K562 (cell line): ENCODE results near the gene SV2A. TPM values are rescaled to one million over a fixed set of nuclear protein-coding genes. Genes with fewer than 3 reads are reported as not detected.

Source experiments
- ARID3B ChIP-seq: fragments of 250-450 bp; sonication (Bioruptor Pico); IDR thresholded peaks from 2 replicates; pipeline ENCODE4 v1.4.0; 2020; ENCODE audit warnings: borderline replicate concordance
- BDP1 ChIP-seq: IDR thresholded peaks from 3 replicates; pipeline ENCODE4 v1.6.1; 2011; ENCODE audit not compliant: insufficient read length, insufficient read depth
- BRD4 ChIP-seq: fragments of 200-600 bp; sonication (generic); IDR thresholded peaks from 2 replicates; pipeline ENCODE4 v1.6.1; 2017; ENCODE audit warnings: inconsistent platforms
- E2F4 ChIP-seq: sonication (generic); formaldehyde crosslinking; IDR thresholded peaks from 2 replicates; pipeline ENCODE4 v1.8.0; 2022; ENCODE audit warnings: mild to moderate bottlenecking, low read depth, missing genetic modification reagents
- HDAC2 ChIP-seq: fragments of 450-650 bp; IDR thresholded peaks from 2 replicates; pipeline ENCODE4 v1.6.1; 2016; ENCODE audit warnings: mild to moderate bottlenecking
- HIVEP1 ChIP-seq: fragments of 250-450 bp; sonication (Bioruptor Pico); IDR thresholded peaks from 2 replicates; pipeline ENCODE4 v1.4.0; 2020; ENCODE audit warnings: mild to moderate bottlenecking
- IFI16 ChIP-seq: fragments of 250-450 bp; sonication (Bioruptor Pico); IDR thresholded peaks from 2 replicates; pipeline ENCODE4 v2.1.2; 2022; ENCODE audit warnings: mild to moderate bottlenecking, inconsistent platforms
- KLF10 ChIP-seq: fragments of 250-450 bp; sonication (Bioruptor Pico); IDR thresholded peaks from 2 replicates; pipeline ENCODE4 v1.6.1; 2021; ENCODE audit warnings: matching md5 sums
- KLF13 ChIP-seq: fragments of 450-650 bp; IDR thresholded peaks from 2 replicates; pipeline ENCODE4 v1.6.1; 2016; ENCODE audit warnings: missing genetic modification characterization, low read depth, mild to moderate bottlenecking, missing compliant biosample characterization, moderate library complexity, borderline replicate concordance
- NCOA2 ChIP-seq, 2 experiments: fragments of 450-650 bp; IDR thresholded peaks; 2 replicates each; pipeline ENCODE4 v1.6.1; 2018; ENCODE audit warnings: mild to moderate bottlenecking in 2 of 2, moderate library complexity in 1 of 2; ENCODE audit not compliant: partially characterized antibody in 2 of 2
- PHTF2 ChIP-seq: fragments of 250-450 bp; sonication (Bioruptor Pico); IDR thresholded peaks from 2 replicates; pipeline ENCODE4 v1.5.0; 2021; ENCODE audit warnings: mild to moderate bottlenecking
- PRPF4 ChIP-seq: fragments of 200-400 bp; formaldehyde crosslinking; IDR thresholded peaks from one replicate; pipeline ENCODE4 v1.6.1; 2017; ENCODE audit warnings: low read length, low read depth, mild to moderate bottlenecking; ENCODE audit not compliant: insufficient read depth, poor library complexity, severe bottlenecking
- RFX7 ChIP-seq: fragments of 250-450 bp; sonication (Bioruptor Pico); IDR thresholded peaks from 2 replicates; pipeline ENCODE4 v1.5.1; 2021; ENCODE audit warnings: mild to moderate bottlenecking
- SPI1 ChIP-seq: IDR thresholded peaks from 2 replicates; pipeline ENCODE4 v1.6.1; 2011; ENCODE audit warnings: low read depth, low read length, control low read depth, borderline replicate concordance
- TEAD1 ChIP-seq, 2 experiments: fragments of 450-650 bp in 1 of 2; sonication (generic) in 1 of 2; formaldehyde crosslinking; IDR thresholded peaks; 2 replicates each; pipeline versions ENCODE4 v1.4.0 to v1.8.0; 2020 to 2022; ENCODE audit warnings: mild to moderate bottlenecking in 2 of 2, missing genetic modification reagents in 1 of 2
- ZFPM2 ChIP-seq: fragments of 250-450 bp; sonication (Bioruptor Pico); IDR thresholded peaks from 2 replicates; pipeline ENCODE4 v1.5.1; 2022; ENCODE audit warnings: mild to moderate bottlenecking
- ZNF407 ChIP-seq: fragments of 450-650 bp; IDR thresholded peaks from 2 replicates; pipeline ENCODE4 v1.6.1; 2016; ENCODE audit warnings: low read depth
- ZNF75A ChIP-seq: fragments of 450-650 bp; formaldehyde crosslinking; IDR thresholded peaks from 2 replicates; pipeline ENCODE4 v1.4.0; 2020; ENCODE audit warnings: mild to moderate bottlenecking
- polyA plus RNA-seq, 8 experiments: library from polyadenylated mRNA; depleted of rRNA in 4 of 8; stranded (reverse) in 5 of 8; unstranded in 3 of 8; fragments of >200 nt; fragmentation: Nextera tagmentation in 2 of 8; fragmentation: Illumina TruSeq in 1 of 8; extraction: Ambion mirVana in 2 of 8; extraction: Trizol in 1 of 8; gene quantifications; 2 replicates each; pipeline versions ENCODE4 v1.2.1 to v1.2.3, GENCODE V29; 2011 to 2014; ENCODE audit warnings: inconsistent platforms in 1 of 8, missing spikeins in 1 of 8
- total RNA-seq, 7 experiments: library from RNA; depleted of rRNA in 6 of 7; stranded (reverse); fragments of >200 nt in 6 of 7; fragmentation: Illumina TruSeq in 2 of 7; extraction: Trizol in 2 of 7; gene quantifications; 2 replicates each; pipeline versions ENCODE4 v1.2.1 to v1.2.3, GENCODE V29; 2011 to 2021; ENCODE audit warnings: low replicate concordance in 1 of 7

The SV2A gene
- total and polyA plus RNA-seq, 9 of the 15 experiments (the other 6 are each of a cell fraction or from before 2014, with no cell fraction given) = 0.07 to 0.22 (median 0.11) TPM; not detected in 1

- TF ChIP-seq ZNF407 = no peak
- TF ChIP-seq IFI16 (CRISPR knock-in tag) = no peak
- TF ChIP-seq KLF10 (CRISPR knock-in tag) = 0 out of 2 replicates have a peak, but pooled peaks have one; percentile 28
- peak; percentile 74 for TF ChIP-seq SPI1
- TF ChIP-seq RFX7 (CRISPR knock-in tag) = no peak
- no peak for TF ChIP-seq ARID3B
- no peak for TF ChIP-seq E2F4 (CRISPR knock-in tag)
- TF ChIP-seq HIVEP1 (CRISPR knock-in tag) = no peak
- TF ChIP-seq BDP1 = no peak
- TF ChIP-seq ZFPM2 (CRISPR knock-in tag) = no peak
- no peak for TF ChIP-seq PHTF2 (CRISPR knock-in tag)
- TF ChIP-seq BRD4 = no peak
- no peak; a peak in 1 of 4 replicates for TF ChIP-seq TEAD1 (CRISPR knock-in tag; IDR thresholded peaks at IDR 0.05)
- no peak for TF ChIP-seq NCOA2 (IDR thresholded peaks at IDR 0.05; ENCODE audit: partially characterized antibody in 2 of 2)
- TF ChIP-seq PRPF4 = no peak
- TF ChIP-seq HDAC2 = no peak
- no peak for TF ChIP-seq ZNF75A (CRISPR knock-in tag)
- no peak for TF ChIP-seq KLF13 (tag)
Observed at GRCh38 chr1:149884433-149885338, 33.0 kb downstream of the SV2A start (continued).
